ENCODE data around the gene MAP6. TPM values are rescaled to one million over a fixed set of nuclear protein-coding genes. Genes with fewer than 3 reads are reported as not detected.

Gene MAP6
- total and polyA plus RNA-seq, 12 donors = 11.4 to 56.0 (median 22.6) TPM

DNA sequence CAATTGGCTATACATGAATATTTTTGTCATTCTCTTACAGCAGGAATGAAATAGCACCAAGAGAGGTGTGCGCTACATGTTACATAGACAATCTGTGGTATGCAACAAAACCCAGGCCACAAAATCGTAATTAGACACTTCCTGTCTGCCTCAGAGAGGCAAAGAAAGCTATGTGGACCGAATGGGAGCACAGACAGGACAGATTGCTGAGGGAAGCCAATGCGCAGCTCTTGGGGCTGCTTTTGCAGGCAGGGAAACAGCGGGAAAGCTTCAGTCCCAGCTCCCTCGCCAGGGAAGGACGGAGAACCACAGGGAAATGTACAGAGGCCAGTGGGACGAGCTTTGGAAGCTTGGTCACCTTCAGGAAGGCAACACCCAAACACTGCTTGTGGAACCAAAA is 65.9 kb downstream of the MAP6 start:
- H3K4me3 ChIP-seq = no peak overlapping the region
- H3K9me3 ChIP-seq (replicated peaks in 1 of 3) = no peaks in the 10 kb centered on the region
- 86 to 92% (median 89%) methylated on average over 8 of the region's 8 CpGs for WGBS, 4 donors
- no peaks in the 10 kb centered on the region for H3K27me3 ChIP-seq
- intact Hi-C loops (cut with DNase I) = no loop called here
- no peak for DNase-seq
- H3K27ac ChIP-seq = no peak overlapping the region
- peaks cover 0 to 5% of the 10 kb centered on the region in 2 donors for H3K4me1 ChIP-seq (replicated peaks in 1 of 2)
- TF ChIP-seq, protein P1, sequence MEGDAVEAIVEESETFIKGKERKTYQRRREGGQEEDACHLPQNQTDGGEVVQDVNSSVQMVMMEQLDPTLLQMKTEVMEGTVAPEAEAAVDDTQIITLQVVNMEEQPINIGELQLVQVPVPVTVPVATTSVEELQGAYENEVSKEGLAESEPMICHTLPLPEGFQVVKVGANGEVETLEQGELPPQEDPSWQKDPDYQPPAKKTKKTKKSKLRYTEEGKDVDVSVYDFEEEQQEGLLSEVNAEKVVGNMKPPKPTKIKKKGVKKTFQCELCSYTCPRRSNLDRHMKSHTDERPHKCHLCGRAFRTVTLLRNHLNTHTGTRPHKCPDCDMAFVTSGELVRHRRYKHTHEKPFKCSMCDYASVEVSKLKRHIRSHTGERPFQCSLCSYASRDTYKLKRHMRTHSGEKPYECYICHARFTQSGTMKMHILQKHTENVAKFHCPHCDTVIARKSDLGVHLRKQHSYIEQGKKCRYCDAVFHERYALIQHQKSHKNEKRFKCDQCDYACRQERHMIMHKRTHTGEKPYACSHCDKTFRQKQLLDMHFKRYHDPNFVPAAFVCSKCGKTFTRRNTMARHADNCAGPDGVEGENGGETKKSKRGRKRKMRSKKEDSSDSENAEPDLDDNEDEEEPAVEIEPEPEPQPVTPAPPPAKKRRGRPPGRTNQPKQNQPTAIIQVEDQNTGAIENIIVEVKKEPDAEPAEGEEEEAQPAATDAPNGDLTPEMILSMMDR (IDR thresholded peaks at IDR 0.05) = no peak
- no peak for TF ChIP-seq POLR2A (IDR thresholded peaks at IDR 0.05)
- H3K36me3 ChIP-seq (replicated peaks in 1 of 2) = no peaks in the 10 kb centered on the region

DNA sequence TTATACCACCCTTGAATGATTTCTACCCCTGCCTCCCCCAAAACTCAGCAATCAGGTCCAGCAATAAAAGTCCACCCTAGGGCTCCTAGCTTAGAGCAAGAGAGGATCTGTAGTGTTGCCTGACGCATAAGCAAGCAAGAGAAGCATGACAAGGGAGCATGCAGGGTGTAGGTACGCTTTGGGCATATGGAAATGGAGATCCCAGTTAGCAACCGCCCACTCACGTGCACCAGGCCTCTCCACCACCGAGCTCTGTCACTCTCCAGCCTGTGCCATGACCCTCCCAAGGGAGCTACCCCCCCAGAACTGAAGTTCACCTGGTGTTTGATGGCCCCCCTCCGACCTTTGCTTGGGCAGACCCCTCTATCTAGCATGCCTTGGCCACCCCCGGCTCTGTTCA is 67.3 kb downstream of the MAP6 start:
- intact Hi-C loops (cut with DNase I) = no loop called here
- WGBS, 4 donors = 91 to 95% (median 94%) methylated on average over 5 to 7 of the region's 7 CpGs
- H3K4me3 ChIP-seq = no peak overlapping the region
- no peaks in the 10 kb centered on the region for H3K27me3 ChIP-seq
- H3K4me1 ChIP-seq (replicated peaks in 1 of 2) = peaks cover 0 to 5% of the 10 kb centered on the region in 2 donors
- H3K27ac ChIP-seq = no peak overlapping the region
- H3K9me3 ChIP-seq (replicated peaks in 1 of 3) = no peaks in the 10 kb centered on the region
- no peaks in the 10 kb centered on the region for H3K36me3 ChIP-seq (replicated peaks in 1 of 2)
- no peak for DNase-seq
- TF ChIP-seq, protein P1 (IDR thresholded peaks at IDR 0.05) = no peak
- no peak for TF ChIP-seq POLR2A (IDR thresholded peaks at IDR 0.05)

DNA sequence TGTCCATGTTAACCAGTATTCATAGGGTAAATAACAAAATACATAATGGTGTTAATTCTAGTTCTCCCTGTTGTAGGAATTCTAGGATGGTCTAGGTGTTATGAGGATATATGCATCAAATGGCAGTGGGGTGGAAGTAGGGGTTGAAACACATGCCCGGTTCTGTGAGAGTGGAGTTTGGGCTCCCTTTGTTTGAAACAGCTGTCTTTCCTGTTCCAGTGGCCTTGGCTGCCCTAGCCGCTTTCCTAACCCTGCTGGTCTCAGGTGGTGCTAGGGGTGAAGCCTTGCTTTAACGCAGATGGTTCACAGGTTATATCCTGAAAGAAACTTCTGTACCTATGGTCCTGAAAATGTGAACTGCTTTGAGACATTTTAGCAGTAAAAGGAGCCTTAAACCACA is 68.5 kb downstream of the MAP6 start:
- Histone ChIP-seq H3K4me3 (no peak overlapping the region), H3K36me3 (replicated peaks in 1 of 2) (no peaks in the 10 kb centered on the region), H3K27me3 (no peaks in the 10 kb centered on the region), H3K4me1 (replicated peaks in 1 of 2) (peaks cover 0 to 5% of the 10 kb centered on the region in 2 donors), H3K9me3 (replicated peaks in 1 of 3) (no peaks in the 10 kb centered on the region), H3K27ac (no peak overlapping the region)
- 81 to 88% (median 84%) methylated on average over 3 of the region's 3 CpGs for WGBS, 4 donors
- intact Hi-C loops (cut with DNase I) = no loop called here
- no peak for TF ChIP-seq POLR2A (IDR thresholded peaks at IDR 0.05)
- TF ChIP-seq, protein P1 (IDR thresholded peaks at IDR 0.05) = no peak
- DNase-seq = no peak

DNA sequence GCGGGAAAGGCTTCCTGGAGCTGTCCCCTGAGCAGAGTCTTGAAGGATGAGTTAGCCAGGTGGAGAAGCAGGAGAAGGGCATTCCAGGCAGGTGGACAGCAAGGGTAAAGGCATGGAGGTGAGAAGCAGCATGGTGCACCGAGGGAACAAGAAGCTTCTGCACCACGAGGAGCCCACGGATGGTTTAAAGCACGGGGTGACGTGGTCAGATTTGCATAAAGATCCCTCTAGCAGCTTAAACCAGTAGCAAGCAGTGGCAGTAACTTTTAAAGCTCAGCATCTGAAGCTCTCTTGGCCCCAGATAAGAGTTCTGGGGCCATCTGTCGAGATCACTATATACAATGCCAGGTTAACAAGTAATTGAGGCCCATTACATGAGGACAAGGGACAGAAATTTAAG is 69.9 kb downstream of the MAP6 start:
- H3K9me3 ChIP-seq (replicated peaks in 1 of 3) = no peaks in the 10 kb centered on the region
- no peaks in the 10 kb centered on the region for H3K36me3 ChIP-seq (replicated peaks in 1 of 2)
- TF ChIP-seq, protein P1 (IDR thresholded peaks at IDR 0.05) = no peak
- TF ChIP-seq POLR2A (IDR thresholded peaks at IDR 0.05) = no peak
- no peak for DNase-seq
- intact Hi-C loops (cut with DNase I) = loop anchor here in 1 of 2 donors (10.0 kb wide), 1 partner anchor 66 kb away; the partner anchor contains the start of gene MAP6
- H3K27ac ChIP-seq = no peak overlapping the region
- H3K27me3 ChIP-seq = no peaks in the 10 kb centered on the region
- no peak overlapping the region for H3K4me3 ChIP-seq
- peaks cover 0 to 5% of the 10 kb centered on the region in 2 donors for H3K4me1 ChIP-seq (replicated peaks in 1 of 2)
- 91 to 96% (median 93%) methylated on average over 7 of the region's 7 CpGs for WGBS, 4 donors

All from adrenal gland (tissue), 12 donors.